Astrocyte (in vitro differentiated cells and primary cell): ENCODE results near the gene SYCE3. TPM values are rescaled to one million over a fixed set of nuclear protein-coding genes. Genes with fewer than 3 reads are reported as not detected.

Experiments
- DNase-seq: peaks from one replicate; pipeline ENCODE4 v3.0.0-alpha.2; 2010; ENCODE audit warnings: low read depth
- FAIRE-seq: peaks from 2 replicates; lab custom pipeline; 2011; peaks lifted over from hg19 to GRCh38; lab: Jason Lieb, UNC
- H2AFZ ChIP-seq: 2 replicates; pipeline ENCODE4 v1.6.0; 2012; ENCODE audit warnings: low read depth, low read length, inconsistent platforms
- H3K27ac ChIP-seq: 2 replicates; pipeline ENCODE4 v1.5.1; 2011; ENCODE audit warnings: low read depth, low read length, inconsistent platforms
- H3K27me3 ChIP-seq: 2 replicates; pipeline ENCODE4 v1.6.0; 2011; ENCODE audit warnings: low read length, inconsistent platforms; ENCODE audit not compliant: insufficient read depth
- H3K36me3 ChIP-seq: 2 replicates; pipeline ENCODE4 v1.5.1; 2011; ENCODE audit warnings: low read length, inconsistent platforms; ENCODE audit not compliant: insufficient read depth
- H3K4me1 ChIP-seq: 2 replicates; pipeline ENCODE4 v1.5.1; 2011; ENCODE audit warnings: low read length, inconsistent platforms; ENCODE audit not compliant: insufficient read depth
- H3K4me2 ChIP-seq: 2 replicates; pipeline ENCODE4 v1.6.0; 2012; ENCODE audit warnings: low read length, inconsistent platforms
- H3K4me3 ChIP-seq: 2 replicates; pipeline ENCODE4 v1.5.1; 2011; ENCODE audit warnings: low read depth, mild to moderate bottlenecking, low read length, inconsistent platforms; ENCODE audit not compliant: insufficient read depth
- H3K79me2 ChIP-seq: 2 replicates; pipeline ENCODE4 v1.6.0; 2012; ENCODE audit warnings: mild to moderate bottlenecking, low read length, inconsistent platforms; ENCODE audit not compliant: insufficient read depth
- H3K9ac ChIP-seq: 2 replicates; pipeline ENCODE4 v1.6.0; 2012; ENCODE audit warnings: mild to moderate bottlenecking, low read length, inconsistent platforms
- H3K9me3 ChIP-seq: 2 replicates; pipeline ENCODE4 v1.5.1; 2012; ENCODE audit warnings: low read depth, mild to moderate bottlenecking, low read length, inconsistent platforms; ENCODE audit not compliant: insufficient read depth
- H4K20me1 ChIP-seq: 2 replicates; pipeline ENCODE4 v1.6.0; 2012; ENCODE audit warnings: low read length, inconsistent platforms; ENCODE audit not compliant: insufficient read depth
- H3K27ac Mint-ChIP-seq: one replicate; pipeline ENCODE4 v1.8.0; 2021; ENCODE audit warnings: mild to moderate bottlenecking, mixed read lengths; ENCODE audit not compliant: unreplicated experiment
- H3K27me3 Mint-ChIP-seq: one replicate; pipeline ENCODE4 v1.8.0; 2021; ENCODE audit warnings: low read depth, mixed read lengths; ENCODE audit not compliant: unreplicated experiment
- H3K36me3 Mint-ChIP-seq: one replicate; pipeline ENCODE4 v1.8.0; 2021; ENCODE audit warnings: low read depth, mixed read lengths; ENCODE audit not compliant: unreplicated experiment
- H3K4me1 Mint-ChIP-seq: one replicate; pipeline ENCODE4 v1.8.0; 2021; ENCODE audit warnings: low read depth, mixed read lengths; ENCODE audit not compliant: unreplicated experiment
- H3K4me3 Mint-ChIP-seq: one replicate; pipeline ENCODE4 v1.8.0; 2021; ENCODE audit warnings: mild to moderate bottlenecking, moderate library complexity, mixed read lengths; ENCODE audit not compliant: unreplicated experiment
- H3K9me3 Mint-ChIP-seq: one replicate; pipeline ENCODE4 v1.8.0; 2021; ENCODE audit warnings: mild to moderate bottlenecking, mixed read lengths; ENCODE audit not compliant: unreplicated experiment
- EZH2 ChIP-seq: IDR thresholded peaks from 2 replicates; pipeline ENCODE4 v1.6.1; 2012; ENCODE audit warnings: mild to moderate bottlenecking, low read length, inconsistent platforms; ENCODE audit not compliant: insufficient read depth
- total RNA-seq: library from RNA; stranded (reverse); gene quantifications from 2 replicates; pipeline ENCODE4 v1.2.1, GENCODE V29; 2021
- TF ChIP-seq, protein P1 (sequence below): IDR thresholded peaks from 2 replicates; pipeline ENCODE4 v1.5.1; 2011; ENCODE audit warnings: low read depth, mild to moderate bottlenecking, inconsistent platforms, low read length, moderate library complexity; ENCODE audit not compliant: insufficient read depth

The SYCE3 gene
- total RNA-seq, 1 donor from 2014 or later, result not detected

DNA sequence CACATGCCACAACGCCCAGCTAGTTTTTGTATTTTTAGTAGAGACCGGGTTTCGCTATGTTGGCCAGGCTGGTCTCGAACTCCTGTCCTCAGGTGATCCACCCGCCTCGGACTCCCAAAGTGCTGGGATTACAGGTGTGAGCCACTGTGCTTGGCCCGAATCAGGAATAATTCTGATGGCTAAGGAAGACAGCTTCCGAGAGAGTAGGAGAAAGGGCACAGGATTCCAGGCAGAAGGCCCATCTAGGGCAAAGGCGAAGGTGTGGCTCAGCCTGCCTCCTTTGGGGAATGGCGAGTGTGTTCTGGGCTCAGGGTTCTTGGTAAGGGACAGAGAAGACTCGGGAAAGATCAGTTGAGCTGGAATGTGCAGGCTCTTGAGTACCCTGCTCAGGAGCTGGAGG is 1.6 kb upstream of the SYCE3 start:
- H3K9me3 Mint-ChIP-seq, result peaks cover 1% of the 10 kb centered on the region
- no peak for FAIRE-seq
- no peak overlapping the region for H3K4me3 Mint-ChIP-seq

DNA sequence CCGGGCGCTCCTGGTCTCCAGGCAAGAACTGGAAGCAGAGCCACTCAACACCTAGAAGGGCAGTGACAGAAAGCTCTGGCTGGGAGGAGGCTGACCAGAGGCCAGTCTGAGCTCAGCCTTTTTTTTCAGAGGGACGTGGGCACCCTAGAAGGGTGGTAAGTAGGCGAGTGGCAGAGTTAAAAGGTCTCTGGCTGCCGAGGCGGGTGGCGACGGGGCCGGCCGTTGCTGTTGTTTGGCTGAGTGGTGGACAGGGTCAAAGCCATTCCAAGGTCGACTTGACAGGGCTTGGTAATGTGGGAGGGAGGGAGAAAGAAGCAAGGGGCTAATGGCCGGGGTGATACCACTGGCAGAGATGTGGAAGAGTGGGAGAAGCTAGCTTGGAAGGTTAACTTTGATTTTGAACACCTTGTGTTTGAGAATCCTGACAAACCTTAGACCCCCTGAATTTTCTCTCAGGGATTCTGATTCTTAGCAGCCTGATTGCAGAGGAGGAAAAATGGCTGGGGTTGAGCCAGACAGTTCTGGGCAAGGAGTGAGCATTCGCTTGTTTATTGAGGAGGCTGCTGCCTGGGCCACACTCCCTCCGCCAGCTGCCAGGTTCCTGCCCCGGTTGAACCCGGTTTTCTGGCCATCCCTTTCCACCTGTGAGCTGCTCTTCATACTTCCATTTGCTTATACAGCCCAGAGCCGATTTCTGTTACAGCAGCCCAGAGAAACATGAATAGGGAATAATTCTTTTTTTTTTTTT is 868 bp upstream of the SYCE3 start:
- Histone ChIP-seq H3K36me3 (no peaks in the 10 kb centered on the region), H3K4me2 (peak overlapping the region; percentile 91), H4K20me1 (no peaks in the 10 kb centered on the region), H3K4me3 (peak overlapping the region; percentile 60), H3K27ac (no peak overlapping the region), H3K9me3 (no peaks in the 10 kb centered on the region), H2AFZ (peak overlapping the region; percentile 94), H3K4me1 (peaks cover 4% of the 10 kb centered on the region), H3K9ac (peak overlapping the region; percentile 29), H3K27me3 (peaks cover 22% of the 10 kb centered on the region), H3K79me2 (no peaks in the 10 kb centered on the region)
- Mint-ChIP-seq H3K9me3 (peaks cover 1% of the 10 kb centered on the region), H3K27ac (peak overlapping the region; percentile 47), H3K4me1 (peaks cover 5% of the 10 kb centered on the region), H3K4me3 (peak overlapping the region; percentile 92), H3K36me3 (peaks cover 12% of the 10 kb centered on the region), H3K27me3 (peaks cover 38% of the 10 kb centered on the region)
- FAIRE-seq (no peak), DNase-seq (no peak)
- no peak for TF ChIP-seq EZH2
- TF ChIP-seq, protein P1, sequence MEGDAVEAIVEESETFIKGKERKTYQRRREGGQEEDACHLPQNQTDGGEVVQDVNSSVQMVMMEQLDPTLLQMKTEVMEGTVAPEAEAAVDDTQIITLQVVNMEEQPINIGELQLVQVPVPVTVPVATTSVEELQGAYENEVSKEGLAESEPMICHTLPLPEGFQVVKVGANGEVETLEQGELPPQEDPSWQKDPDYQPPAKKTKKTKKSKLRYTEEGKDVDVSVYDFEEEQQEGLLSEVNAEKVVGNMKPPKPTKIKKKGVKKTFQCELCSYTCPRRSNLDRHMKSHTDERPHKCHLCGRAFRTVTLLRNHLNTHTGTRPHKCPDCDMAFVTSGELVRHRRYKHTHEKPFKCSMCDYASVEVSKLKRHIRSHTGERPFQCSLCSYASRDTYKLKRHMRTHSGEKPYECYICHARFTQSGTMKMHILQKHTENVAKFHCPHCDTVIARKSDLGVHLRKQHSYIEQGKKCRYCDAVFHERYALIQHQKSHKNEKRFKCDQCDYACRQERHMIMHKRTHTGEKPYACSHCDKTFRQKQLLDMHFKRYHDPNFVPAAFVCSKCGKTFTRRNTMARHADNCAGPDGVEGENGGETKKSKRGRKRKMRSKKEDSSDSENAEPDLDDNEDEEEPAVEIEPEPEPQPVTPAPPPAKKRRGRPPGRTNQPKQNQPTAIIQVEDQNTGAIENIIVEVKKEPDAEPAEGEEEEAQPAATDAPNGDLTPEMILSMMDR, result no peak

More for the DNA sequence above, 1.6 kb upstream of the SYCE3 start:
- H3K9ac ChIP-seq, result no peak overlapping the region
- no peak for TF ChIP-seq EZH2
- TF ChIP-seq, protein P1, result no peak
- no peaks in the 10 kb centered on the region for H3K36me3 ChIP-seq
- peaks cover 20% of the 10 kb centered on the region for H3K27me3 ChIP-seq
- Mint-ChIP-seq H3K36me3 (peaks cover 16% of the 10 kb centered on the region), H3K27ac (no peak overlapping the region), H3K4me1 (peaks cover 5% of the 10 kb centered on the region), H3K27me3 (peaks cover 35% of the 10 kb centered on the region)
- H3K79me2 ChIP-seq, result no peaks in the 10 kb centered on the region
- no peak overlapping the region for H3K4me3 ChIP-seq
- no peaks in the 10 kb centered on the region for H3K9me3 ChIP-seq
- H3K27ac ChIP-seq, result no peak overlapping the region
- H2AFZ ChIP-seq, result no peak overlapping the region
- H3K4me2 ChIP-seq, result no peak overlapping the region
- DNase-seq, result no peak
- H4K20me1 ChIP-seq, result no peaks in the 10 kb centered on the region
- peaks cover 4% of the 10 kb centered on the region for H3K4me1 ChIP-seq
